SK-N-MC (cell line): ENCODE measurements around the gene ENHO.

Experiments used
- EZH2 ChIP-seq: fragments of 200-600 bp; sonication (generic); IDR thresholded peaks from one replicate; pipeline ENCODE4 v1.6.1; 2017; ENCODE audit warnings: antibody characterized with exemption
- FOXP2 ChIP-seq: optimal IDR thresholded peaks from 2 replicates; pipeline ENCODE3; 2011; ENCODE audit warnings: mild to moderate bottlenecking, moderate library complexity; ENCODE audit not compliant: insufficient read depth; ENCODE audit errors: extremely low read length, control extremely low read depth
- POLR2AphosphoS5 ChIP-seq: IDR thresholded peaks from 2 replicates; pipeline ENCODE4 v1.6.1; 2012; ENCODE audit warnings: mild to moderate bottlenecking, low read depth, low read length, borderline replicate concordance

GRCh38 chr9:34508463-34508862 is 14.3 kb downstream of the ENHO start:
- TF ChIP-seq EZH2 (no peak), POLR2AphosphoS5 (no peak), FOXP2 (no peak)
